ENCODE results near the gene NCR2.

GRCh38 chr6:41392246-41392645, 56.8 kb downstream of the NCR2 start:
- TF ChIP-seq CTCF (IDR thresholded peaks at IDR 0.05 in 4 of 5, conservative IDR thresholded peaks at IDR 0.05 in 1 of 5): no peak
- no peak for TF ChIP-seq POLR2A (IDR thresholded peaks at IDR 0.05)
